Nephron (organoid): ENCODE measurements around the gene CHST8.

ENCODE experiments used
- H3K27ac Mint-ChIP-seq, 3 experiments: 2 replicates each; pipeline ENCODE4 v1.8.0; 2020; ENCODE audit warnings: mixed read lengths in 3 of 3, mild to moderate bottlenecking in 2 of 3, moderate library complexity in 1 of 3
- H3K27me3 Mint-ChIP-seq: 2 replicates; pipeline ENCODE4 v1.8.0; 2021; ENCODE audit warnings: low read depth, mild to moderate bottlenecking, moderate library complexity, mixed read lengths
- H3K36me3 Mint-ChIP-seq: 2 replicates; pipeline ENCODE4 v1.8.0; 2020; ENCODE audit warnings: low read depth, mixed read lengths
- H3K4me1 Mint-ChIP-seq: 2 replicates; pipeline ENCODE4 v1.8.0; 2020; ENCODE audit warnings: mixed read lengths
- H3K4me3 Mint-ChIP-seq, 3 experiments: 2 replicates each; pipeline ENCODE4 v1.8.0; 2020; ENCODE audit warnings: mild to moderate bottlenecking in 3 of 3, mixed read lengths in 3 of 3, moderate library complexity in 2 of 3
- H3K9me3 Mint-ChIP-seq: 2 replicates; pipeline ENCODE4 v1.8.0; 2020; ENCODE audit warnings: mixed read lengths
- CTCF ChIP-seq, 3 experiments: fragments of 200-600 bp; sonication (generic); IDR thresholded peaks; one replicate each; pipeline ENCODE4 v1.5.0; 2021; ENCODE audit warnings: antibody characterized with exemption in 3 of 3; ENCODE audit not compliant: unreplicated experiment in 3 of 3

The CHST8 gene

GRCh38 chr19:33750587-33751435, 129.1 kb downstream of the CHST8 start:
- no peaks in the 10 kb centered on the region for H3K36me3 Mint-ChIP-seq
- peaks cover 18% of the 10 kb centered on the region for H3K27me3 Mint-ChIP-seq
- no peak overlapping the region for H3K27ac Mint-ChIP-seq
- H3K9me3 Mint-ChIP-seq: no peaks in the 10 kb centered on the region
- TF ChIP-seq CTCF (IDR thresholded peaks at IDR 0.05; ENCODE audit: unreplicated experiment in 3 of 3): no peak
- H3K4me1 Mint-ChIP-seq: peaks cover 18% of the 10 kb centered on the region
- no peak overlapping the region for H3K4me3 Mint-ChIP-seq

GRCh38 chr19:33751436-33751770, 129.7 kb downstream of the CHST8 start:
- Mint-ChIP-seq H3K4me3 (no peak overlapping the region), H3K36me3 (no peaks in the 10 kb centered on the region), H3K9me3 (no peaks in the 10 kb centered on the region), H3K27me3 (peaks cover 19% of the 10 kb centered on the region), H3K4me1 (peaks cover 21% of the 10 kb centered on the region), H3K27ac (no peak overlapping the region)
- no peak for TF ChIP-seq CTCF (IDR thresholded peaks at IDR 0.05; ENCODE audit: unreplicated experiment in 3 of 3)

DNA sequence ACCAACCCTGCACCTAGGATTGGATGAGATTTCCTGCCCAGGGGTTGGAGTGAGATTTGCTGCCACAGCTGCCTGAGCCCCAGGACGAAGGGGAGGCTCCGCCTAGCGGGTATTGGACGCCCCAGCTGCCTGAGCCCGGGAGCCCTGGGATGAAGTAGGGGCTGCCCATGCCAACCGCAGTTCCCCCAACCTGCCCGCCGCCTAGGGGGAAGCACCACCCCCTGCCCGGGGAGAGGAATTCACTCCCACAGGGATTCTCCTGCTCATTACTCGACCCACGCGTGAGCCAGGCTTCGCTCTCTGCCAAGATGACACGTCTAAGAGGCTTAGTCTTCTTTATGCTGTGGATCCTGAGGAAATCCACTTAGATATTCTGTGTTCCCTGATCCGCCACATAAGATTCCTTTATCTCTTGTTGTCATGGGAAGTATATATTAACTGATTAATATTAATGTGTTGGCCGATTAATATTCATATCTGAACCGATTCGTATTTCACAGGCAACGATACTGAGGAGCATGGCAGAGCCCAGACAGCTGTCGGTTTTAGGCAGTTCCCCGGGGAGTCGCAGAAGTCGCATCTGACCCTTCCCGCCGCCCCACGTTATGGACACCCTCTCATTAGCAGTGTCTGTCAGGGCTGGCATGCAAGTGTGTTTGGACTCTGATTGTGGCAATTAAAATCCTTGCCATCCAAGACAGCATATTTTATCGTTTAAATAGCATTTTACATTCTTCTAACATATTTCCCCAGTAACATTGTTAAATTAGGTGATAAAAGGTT, 130.5 kb downstream of the CHST8 start:
- Mint-ChIP-seq H3K9me3 (no peaks in the 10 kb centered on the region), H3K4me3 (no peak overlapping the region), H3K4me1 (peaks cover 21% of the 10 kb centered on the region), H3K27ac (no peak overlapping the region), H3K27me3 (peaks cover 19% of the 10 kb centered on the region), H3K36me3 (no peaks in the 10 kb centered on the region)
- no peak for TF ChIP-seq CTCF (IDR thresholded peaks at IDR 0.05; ENCODE audit: unreplicated experiment in 3 of 3)

- no peaks in the 10 kb centered on the region for H3K9me3 Mint-ChIP-seq
- H3K27ac Mint-ChIP-seq: no peak overlapping the region
- H3K27me3 Mint-ChIP-seq: peaks cover 12% of the 10 kb centered on the region
- H3K36me3 Mint-ChIP-seq: no peaks in the 10 kb centered on the region
- peaks cover 21% of the 10 kb centered on the region for H3K4me1 Mint-ChIP-seq
- H3K4me3 Mint-ChIP-seq: no peak overlapping the region
- TF ChIP-seq CTCF (IDR thresholded peaks at IDR 0.05; ENCODE audit: unreplicated experiment in 3 of 3): no peak
Measured at GRCh38 chr19:33752945-33753344, 131.2 kb downstream of the CHST8 start.

DNA sequence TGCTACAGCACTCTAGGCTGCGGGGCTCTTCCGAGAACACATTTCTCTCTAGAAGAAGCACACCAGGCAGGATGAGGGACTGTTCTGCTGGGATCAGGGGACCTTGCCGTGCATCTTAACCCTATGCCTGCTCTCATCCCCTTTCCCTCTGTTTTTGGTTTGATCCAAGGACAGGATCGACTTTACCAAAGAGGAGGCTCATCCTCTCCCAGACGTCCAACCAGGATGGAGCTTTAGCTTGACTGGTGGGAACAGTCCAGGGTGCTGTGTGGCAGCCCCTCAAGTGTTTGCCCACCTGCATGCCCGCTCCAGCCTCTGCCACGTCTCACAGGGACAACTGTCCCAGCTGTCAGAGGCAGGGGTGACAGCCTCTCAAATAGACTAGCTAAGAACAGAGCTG, 132.6 kb downstream of the CHST8 start:
- Mint-ChIP-seq H3K4me3 (no peak overlapping the region), H3K4me1 (peaks cover 28% of the 10 kb centered on the region), H3K27me3 (peaks cover 17% of the 10 kb centered on the region), H3K27ac (no peak overlapping the region), H3K9me3 (no peaks in the 10 kb centered on the region), H3K36me3 (no peaks in the 10 kb centered on the region)
- no peak for TF ChIP-seq CTCF (IDR thresholded peaks at IDR 0.05; ENCODE audit: unreplicated experiment in 3 of 3)
